HL-60/S4 treated with retinoic acid at 250 ng/mL for 4 days and 3 days (cell line): ENCODE data around the gene LRRC8D.
"Not testable (repeated sequence)": the region's sequence is repeated elsewhere in the genome, so short reads cannot be mapped to it uniquely, and the experiment has no call there.

Experiments used
- in situ Hi-C: fragments of 300-500 bp; cut with MboI; formaldehyde crosslinking; loops from 2 replicates; pipeline ENCODE4 v1.7.0; 2022; ENCODE audit warnings: low sequenced_read_pairs

LRRC8D gene

DNA sequence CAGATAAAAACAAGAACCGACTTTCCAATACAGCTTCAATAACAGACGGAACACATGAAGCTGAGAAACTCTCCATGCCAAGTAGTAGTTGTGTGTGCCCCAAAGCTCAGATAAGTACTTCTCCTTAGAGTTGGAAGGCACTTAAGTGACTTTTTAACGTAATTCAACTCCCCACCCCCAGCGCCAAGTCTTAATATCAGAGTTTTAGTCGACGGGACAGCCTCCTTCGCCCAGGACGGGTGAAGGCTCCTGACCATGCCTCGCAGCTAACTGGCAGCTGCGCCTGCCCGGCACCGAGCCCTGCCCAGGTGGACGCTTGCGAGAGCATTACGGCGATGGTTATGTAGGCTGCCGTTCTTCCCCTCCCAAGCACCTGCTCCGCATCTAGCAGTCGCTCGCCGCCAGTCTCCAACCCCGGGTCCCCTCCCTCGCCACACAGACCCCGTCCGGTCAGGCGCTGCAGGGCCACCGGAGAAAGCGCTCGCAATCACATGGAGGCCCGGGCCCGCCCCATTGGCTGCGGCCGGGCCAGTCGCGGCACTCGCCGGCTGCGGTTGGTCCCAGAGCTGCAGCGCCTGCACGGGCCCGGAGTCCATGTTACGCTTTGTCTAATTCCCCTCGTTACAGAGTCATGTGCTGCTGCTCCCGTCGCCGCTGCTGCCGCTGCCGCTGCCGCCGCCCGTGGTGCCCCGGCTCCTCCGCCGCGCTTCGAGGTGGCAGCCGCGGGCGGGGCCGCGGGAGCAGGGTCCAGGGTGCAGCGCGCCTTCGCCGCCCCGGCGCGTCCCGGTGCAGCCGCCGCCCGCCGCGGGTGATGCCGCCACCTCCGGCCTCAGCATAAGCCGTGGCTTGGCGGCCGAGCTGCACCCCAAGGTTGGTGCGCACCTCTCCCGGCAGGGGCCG lies at the start of gene LRRC8D:
LRRC8D (plus strand) TSS at position 611 of the 900 bp plus-strand sequence. CDS start 112,037 bp downstream, outside the sequence.
- in situ Hi-C loops: no loop called here

DNA sequence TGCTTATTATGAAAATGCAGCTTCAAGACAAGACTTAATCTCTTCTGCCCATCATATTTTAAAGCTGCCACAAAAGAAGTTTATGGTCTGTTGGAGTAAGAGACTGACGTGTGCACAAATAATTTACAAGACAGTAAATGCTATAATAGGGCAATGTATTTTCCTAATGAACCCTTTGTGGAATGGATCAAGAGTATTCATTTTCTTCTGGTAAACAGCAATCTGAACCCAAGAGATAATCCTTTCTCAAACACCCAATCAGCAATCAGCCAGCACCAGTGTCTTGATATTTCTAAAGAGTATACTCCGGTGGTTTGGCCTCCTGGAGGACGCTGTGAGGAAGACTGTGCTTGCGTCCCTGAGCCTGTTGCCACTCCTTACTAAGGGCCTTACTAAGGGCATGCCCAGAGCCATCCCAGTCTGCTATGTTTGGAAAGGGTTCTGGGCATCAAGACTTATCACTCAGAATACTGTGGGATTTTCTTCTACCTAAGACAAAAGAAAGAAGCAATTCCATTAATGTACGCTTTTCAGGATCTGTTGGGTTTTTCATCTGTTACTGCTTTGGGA lies 48.8 kb upstream of the LRRC8D start:
- in situ Hi-C loops: loop anchor here (25.0 kb wide), 2 partner anchors 135 to 285 kb away; partner anchors contain the start of gene LRRC8C

DNA sequence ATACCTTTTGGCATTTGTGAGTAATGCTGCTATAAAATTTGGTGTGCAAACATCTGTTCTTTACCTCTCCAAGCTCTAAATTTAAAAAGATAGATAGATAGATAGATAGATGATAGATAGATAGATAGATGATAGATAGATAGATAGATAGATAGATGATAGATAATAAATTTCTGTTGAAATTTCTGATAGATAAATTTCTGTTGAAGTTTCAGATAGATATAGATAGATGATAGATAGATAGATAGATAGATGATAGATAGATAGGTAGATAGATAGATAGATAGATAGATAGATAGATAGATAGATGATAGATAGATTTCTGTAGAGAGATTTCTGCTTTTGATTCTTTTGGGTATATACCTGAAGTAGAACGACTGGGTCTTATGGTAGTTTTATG lies 44.7 kb upstream of the LRRC8D start:
- in situ Hi-C loops: not testable (repeated sequence)

DNA sequence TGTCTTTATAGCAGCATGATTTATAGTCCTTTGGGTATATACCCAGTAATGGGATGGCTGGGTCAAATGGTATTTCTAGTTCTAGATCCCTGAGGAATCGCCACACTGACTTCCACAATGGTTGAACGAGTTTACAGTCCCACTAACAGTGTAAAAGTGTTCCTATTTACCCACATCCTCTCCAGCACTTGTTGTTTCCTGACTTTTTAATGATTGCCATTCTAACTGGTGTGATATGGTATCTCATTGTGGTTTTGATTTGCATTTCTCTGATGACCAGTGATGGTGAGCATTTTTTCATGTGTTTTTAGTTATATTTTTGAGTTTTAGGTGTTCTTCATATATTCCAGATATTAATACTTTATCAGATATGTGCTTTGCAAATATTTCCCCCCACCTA lies 43.6 kb upstream of the LRRC8D start:
- in situ Hi-C loops: not testable (repeated sequence)

DNA sequence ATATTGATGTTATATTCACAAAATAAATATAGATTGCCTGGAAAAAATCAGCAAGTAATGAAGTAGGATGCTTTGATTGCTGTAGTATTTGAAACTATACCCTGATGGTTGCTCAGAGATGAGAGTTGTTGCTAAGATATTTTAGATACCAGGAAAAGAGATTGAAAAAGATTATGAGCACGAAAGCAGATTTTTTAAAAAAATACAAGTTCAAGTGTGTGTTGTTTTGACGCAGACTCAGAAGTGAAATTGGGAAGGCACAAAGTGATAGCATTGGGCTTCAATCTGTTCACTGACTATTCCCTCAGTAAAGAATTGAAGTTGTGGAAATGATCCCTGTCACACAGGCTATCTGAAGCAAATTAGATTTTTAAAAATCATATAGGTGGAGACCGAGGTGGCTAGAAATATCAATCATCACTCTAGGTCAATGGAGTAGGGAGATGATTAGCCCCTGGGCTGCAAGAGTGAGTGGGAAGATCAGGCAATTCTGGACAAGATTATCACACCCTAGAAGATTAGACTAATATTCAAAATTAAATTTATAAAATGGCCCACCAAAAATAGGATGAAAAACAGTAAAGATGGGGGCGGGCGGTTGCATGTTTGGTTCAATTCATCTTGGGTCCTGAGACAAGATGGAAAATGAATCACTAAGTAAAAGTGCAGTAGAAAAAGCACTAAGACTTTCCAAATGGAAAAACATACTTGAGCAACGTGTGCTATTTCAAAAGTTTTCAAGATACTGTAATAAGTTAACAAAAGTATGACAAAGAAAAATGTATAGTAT lies 41.5 kb upstream of the LRRC8D start:
- in situ Hi-C loops: no loop called here

DNA sequence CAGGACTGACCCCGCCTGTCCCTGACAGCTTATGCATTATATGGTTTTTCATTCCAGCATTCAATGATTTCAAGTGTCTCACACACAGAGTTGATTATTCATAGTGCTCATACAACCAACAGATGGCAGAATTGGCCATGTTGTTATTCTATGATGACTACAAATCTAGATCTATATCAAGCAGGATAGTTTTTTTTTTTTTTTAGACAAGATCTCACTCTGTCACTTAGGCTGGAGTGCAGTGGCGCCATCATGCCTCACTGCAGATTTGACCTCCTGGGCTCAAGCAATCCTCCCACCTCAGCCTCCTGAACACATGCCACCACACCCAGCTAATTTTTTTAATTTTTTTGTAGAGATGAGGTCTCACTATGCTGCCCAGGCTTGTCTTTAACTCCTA lies 40.1 kb upstream of the LRRC8D start:
- in situ Hi-C loops: no loop called here

DNA sequence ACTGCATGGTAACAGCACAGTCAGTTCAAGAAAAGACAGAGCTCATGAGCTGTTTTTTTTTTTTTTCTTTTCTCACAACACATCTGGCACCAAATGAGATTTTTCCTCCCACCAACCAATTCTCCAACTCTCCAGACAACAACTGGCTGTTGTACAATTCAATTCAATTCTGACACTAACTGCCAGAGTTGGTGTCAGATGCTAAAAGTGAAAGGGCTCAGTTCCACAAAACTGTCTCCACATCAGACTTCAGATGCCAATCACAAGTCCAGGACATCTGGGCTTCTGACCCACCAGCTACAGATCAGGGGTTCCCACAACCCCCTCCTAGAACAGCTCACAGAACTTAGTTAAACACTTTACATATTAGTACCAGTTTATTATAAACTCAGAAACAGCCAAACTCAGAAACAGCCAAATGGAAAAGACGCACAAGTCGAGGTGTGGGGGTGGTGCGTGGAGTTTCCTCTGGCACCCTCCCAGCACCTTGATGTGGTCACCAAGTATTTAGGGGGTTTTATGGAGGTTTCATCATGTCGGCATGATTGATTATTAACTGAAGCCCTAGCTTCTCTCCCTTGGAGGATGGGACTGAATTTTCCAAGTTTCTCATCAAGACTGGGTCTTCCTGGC lies 39.2 kb upstream of the LRRC8D start:
- in situ Hi-C loops: no loop called here

DNA sequence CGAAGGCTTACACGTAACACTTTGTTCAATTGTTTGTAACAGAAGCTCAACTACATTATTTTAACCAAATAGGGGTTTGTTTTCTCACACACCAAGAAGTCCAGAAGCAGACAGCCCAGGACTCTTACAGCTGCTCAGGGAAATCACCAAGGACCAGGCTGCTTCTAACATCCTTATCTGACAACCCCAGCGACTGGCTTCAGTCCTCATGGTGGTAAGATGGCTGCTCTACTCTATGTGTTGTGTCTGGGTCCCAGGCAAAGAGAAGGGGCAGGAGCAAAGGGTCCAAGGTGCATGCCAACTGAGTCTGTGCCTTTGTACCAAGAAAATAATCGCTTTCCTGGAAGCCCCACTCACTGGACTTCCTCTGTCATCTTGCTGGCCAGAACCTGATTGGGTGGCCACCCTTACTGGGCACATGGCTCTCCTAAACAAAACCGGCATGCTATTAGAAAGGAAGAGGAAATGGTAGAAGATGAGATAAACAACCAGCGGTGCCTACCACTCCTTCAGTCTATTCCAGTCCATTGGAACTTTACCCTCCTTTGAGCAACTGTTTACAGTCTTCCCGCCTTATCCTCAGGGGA lies 34.1 kb upstream of the LRRC8D start:
- in situ Hi-C loops: no loop called here

DNA sequence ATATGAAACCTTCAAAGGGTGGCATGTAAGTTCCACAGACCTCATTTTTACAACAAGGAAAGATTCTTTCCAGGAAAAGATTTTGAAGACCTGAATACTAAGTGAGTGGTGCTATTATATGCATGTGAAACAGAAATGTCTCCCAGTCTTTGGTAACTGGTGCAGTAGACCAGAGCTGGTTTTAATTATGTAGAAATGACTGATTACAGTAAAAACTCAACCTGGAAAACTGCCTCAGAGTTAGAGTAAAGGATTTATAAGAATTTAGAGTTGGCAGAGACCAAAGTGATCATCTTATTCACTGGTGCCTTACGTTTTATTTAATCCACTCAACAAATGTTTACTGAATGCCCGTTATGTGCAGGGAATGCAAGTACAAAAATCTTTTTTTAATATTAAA lies 30.2 kb upstream of the LRRC8D start:
- in situ Hi-C loops: no loop called here

DNA sequence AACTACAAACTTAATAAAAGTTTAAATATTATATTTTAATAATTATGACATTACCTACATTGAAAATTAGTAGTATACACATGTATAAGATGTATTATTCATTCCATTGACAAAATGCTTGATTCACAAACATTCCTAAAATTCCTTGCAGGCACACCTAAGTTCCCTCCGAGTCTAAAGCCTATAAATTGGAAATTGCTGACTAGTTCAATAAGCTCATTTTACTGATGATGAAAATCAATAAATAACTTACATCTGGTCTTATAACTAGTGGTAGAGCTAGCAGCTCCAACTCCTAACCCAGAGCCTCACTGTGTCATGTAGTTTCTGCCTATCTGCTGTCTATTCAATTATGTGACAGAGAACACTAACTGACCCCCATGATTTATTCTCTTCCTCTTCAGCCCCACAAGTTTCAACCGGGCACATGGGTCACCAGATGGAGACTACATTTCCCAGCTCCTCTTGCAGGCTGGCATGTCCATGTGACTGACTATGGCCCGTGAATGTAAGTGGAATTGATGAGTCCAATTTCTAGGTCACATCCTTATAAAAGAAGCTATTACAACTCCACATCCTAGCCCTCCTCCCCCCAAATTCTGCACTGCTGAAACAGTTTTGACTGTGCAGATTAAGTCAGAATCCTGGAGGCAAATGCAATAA lies 29.6 kb upstream of the LRRC8D start:
- in situ Hi-C loops: no loop called here

DNA sequence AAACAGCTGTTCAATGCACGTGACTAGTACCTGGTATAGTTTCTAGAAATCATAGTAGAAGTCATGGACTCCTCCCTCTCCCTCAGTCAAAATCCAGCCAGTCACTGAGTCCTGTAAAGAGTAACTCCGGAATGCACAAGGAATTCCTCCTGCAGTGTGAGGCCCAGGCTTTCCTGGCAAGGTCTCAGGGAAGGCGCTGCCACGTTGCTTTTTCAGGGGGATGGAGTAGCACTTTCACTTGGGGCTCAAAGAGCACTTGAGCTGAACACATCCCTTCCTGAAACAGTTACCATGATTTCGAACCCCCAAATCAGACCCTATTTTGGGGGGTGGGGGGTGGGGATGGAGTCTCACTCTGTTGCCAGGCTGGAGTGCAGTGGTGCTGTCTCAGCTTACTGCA lies 26.4 kb upstream of the LRRC8D start:
- in situ Hi-C loops: no loop called here

DNA sequence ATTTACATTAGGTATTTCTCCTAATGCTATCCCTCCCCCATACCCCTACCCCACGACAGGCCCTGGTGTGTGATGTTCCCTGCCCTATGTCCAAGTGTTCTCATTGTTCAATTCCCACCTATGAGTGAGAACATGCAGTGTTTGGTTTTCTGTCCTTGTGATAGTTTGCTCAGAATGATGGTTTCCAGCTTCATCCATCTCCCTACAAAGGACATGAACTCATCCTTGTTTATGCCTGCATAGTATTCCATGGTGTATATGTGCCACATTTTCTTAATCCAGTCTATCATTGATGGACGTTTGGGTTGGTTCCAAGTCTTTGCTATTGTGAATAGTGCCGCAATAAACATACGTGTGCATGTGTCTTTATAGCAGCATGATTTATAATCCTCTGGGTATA lies 25.3 kb upstream of the LRRC8D start:
- in situ Hi-C loops: not testable (repeated sequence)

DNA sequence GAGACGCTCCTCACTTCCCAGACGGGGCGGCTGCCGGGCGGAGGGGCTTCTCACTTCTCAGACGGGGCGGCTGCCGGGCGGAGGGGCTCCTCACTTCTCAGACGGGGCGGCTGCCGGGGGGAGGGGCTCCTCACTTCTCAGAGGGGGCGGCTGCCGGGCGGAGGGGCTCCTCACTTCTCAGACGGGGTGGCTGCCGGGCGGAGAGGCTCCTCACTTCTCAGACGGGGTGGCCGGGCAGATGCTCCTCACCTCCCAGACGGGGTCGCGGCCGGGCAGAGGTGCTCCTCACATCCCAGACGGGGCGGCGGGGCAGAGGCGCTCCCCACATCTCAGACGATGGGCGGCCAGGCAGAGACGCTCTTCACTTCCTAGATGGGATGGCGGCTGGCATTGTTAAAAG lies 23.0 kb upstream of the LRRC8D start:
- in situ Hi-C loops: not testable (repeated sequence)

DNA sequence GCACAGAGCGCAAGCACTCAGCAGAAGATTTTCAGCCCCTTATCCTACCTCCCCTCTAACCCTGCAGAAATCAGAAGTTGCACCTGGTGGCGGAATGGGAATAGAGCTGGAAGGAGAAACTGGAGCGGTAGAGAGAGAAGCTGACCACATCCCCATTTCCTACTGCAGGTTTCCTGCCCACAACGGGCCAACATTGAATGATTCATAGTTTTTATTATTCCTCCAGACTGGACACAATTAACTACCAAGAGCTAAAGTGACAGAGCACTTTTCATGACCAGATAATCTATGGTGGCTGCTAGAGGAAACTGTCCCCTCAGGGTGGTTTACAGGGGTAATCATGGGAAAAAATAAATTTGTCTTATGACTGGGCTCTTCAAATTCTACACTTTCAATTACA lies 21.3 kb upstream of the LRRC8D start:
- in situ Hi-C loops: no loop called here

DNA sequence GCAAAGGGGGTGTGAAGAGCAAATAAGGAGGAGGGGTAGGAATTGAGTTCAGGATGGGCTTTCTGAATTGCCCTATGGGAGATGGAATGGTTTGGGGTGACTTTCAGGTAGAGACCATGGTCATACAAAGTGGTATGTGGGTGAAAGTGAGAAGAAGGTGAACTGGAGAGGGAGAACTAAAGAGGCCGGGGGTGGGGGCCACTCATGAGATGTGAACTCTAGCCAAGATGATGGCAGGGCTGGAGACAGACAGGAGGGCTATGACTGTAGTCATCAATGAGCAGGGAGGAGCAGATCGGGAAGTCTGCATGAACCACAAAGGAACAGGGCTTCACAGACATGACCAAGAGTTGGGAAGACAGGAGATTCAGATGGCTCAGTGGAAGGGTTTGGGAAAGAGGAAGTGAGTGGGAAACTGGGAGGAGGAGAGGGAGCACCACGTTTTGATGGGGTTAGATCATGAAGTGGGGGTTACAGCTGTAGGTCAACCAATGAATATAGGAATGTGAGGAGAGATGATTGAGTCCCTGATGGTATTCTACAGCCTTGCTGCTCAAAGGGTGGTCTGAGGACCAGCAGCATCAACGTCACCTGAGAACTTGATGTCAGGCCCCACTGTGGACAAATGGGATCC lies 20.7 kb upstream of the LRRC8D start:
- in situ Hi-C loops: no loop called here

DNA sequence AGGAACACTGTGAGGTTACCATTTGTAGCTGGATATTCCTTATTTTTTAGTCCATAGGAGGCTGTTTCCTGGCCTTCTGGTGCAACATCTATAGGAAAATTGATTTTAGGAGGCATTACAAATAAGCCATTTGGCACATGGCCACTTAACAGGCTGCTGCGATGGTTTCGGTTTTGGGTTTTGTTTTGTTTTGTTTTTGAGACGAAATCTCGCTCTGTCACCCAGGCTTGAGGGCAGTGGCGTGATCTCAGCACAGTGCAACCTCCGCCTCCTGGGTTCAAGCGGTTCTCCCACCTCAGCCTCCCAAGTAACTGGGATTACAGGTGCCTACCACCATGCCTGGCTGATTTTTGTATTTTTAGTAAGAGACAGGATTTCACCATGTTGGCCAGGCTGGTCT lies 20.1 kb upstream of the LRRC8D start:
- in situ Hi-C loops: no loop called here

DNA sequence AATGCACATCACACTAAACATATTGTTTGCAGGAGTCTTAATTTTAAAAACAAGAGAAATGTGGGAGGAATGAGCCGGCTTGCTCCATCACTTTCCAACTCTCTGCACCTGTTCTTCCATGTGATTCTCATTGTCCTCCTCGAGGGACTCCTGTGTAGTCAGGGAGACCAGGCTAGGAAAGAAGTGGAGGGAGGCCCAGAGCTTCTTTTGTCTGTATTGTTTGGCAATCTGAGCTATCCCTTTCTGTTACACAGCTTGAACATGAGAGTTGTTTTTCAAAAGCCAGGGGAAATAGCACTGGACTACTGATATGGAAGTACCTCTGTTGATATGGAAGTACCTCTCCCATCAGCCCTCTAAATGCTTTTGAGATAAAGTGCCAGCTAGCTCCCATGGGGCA lies 18.8 kb upstream of the LRRC8D start:
- in situ Hi-C loops: no loop called here

DNA sequence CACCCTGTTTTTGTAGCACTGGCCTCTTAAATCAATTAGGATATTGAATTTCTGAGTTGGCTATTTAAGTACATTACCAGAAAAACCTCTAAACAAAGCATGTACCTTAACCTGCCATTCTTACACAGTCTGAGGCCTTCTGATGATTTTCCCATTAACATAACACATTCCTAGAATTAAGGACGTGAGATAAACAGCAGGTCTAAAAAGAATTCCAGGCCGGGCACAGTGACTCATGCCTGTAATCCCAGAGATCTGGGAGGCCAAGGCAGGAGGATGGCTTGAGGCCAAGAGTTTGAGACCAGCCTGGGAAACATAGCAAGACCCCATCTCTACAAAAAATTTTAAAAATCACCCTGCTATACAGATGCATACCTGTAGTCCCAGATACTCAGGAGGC lies 18.0 kb upstream of the LRRC8D start:
- in situ Hi-C loops: no loop called here

DNA sequence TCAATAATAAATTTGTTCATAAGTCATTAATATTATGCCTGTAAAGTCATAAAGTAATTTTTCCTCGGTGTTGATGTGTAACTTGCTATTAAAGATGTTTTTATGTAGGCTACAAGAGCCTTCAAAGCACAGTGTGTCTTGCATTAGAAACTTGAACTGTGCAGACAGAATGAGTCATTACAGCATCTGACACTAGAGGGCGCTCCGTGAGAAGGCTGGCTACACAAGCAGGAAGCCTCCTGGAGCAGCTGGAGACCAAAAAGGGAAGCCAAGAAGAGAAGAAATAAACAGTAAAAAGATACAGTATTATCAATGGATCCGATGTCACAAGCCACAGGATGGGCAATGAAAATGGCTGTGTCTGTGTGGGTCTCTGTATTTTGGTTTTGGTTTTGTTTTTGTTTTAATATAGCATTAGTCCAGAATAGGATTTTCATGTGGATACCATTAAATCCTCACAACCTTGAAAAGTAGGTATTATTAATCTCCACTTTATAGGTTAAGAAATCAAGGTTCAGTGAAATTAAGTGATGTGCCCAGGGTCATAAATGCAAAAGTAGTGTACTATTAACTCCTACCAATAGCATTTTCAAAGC lies 16.1 kb upstream of the LRRC8D start:
- in situ Hi-C loops: no loop called here
